Parathyroid adenoma (tissue), 2 donors: ENCODE measurements around the gene DPH3.

Source experiments
- H2AFZ ChIP-seq: fragments of 300-600 bp; sonication (generic); one replicate; pipeline ENCODE4 v1.7.0; 2017; ENCODE audit warnings: antibody characterized with exemption, mild to moderate bottlenecking
- H3K27ac ChIP-seq: fragments of 300-600 bp; sonication (generic); one replicate; pipeline ENCODE4 v1.7.0; 2017
- H3K27me3 ChIP-seq: fragments of 300-600 bp; sonication (generic); one replicate; pipeline ENCODE4 v1.7.0; 2017; ENCODE audit warnings: low read length; ENCODE audit not compliant: control insufficient read depth, insufficient read depth
- H3K36me3 ChIP-seq: fragments of 300-600 bp; sonication (generic); one replicate; pipeline ENCODE4 v1.7.0; 2017; ENCODE audit warnings: low read length; ENCODE audit not compliant: control insufficient read depth, insufficient read depth
- H3K4me1 ChIP-seq: fragments of 300-600 bp; sonication (generic); one replicate; pipeline ENCODE4 v1.7.0; 2017; ENCODE audit warnings: control low read depth
- H3K4me2 ChIP-seq: fragments of 300-600 bp; sonication (generic); one replicate; pipeline ENCODE4 v1.7.0; 2017; ENCODE audit warnings: low read length
- H3K4me3 ChIP-seq: fragments of 300-600 bp; sonication (generic); one replicate; pipeline ENCODE4 v1.7.0; 2017; ENCODE audit warnings: low read depth, low read length
- H3K79me2 ChIP-seq: fragments of 300-600 bp; sonication (generic); one replicate; pipeline ENCODE4 v1.7.0; 2017; ENCODE audit warnings: control low read depth
- H3K9ac ChIP-seq: fragments of 300-600 bp; sonication (generic); one replicate; pipeline ENCODE4 v1.7.0; 2017; ENCODE audit warnings: mild to moderate bottlenecking
- H3K9me3 ChIP-seq: fragments of 300-600 bp; sonication (generic); one replicate; pipeline ENCODE4 v1.7.0; 2017; ENCODE audit warnings: low read length; ENCODE audit not compliant: control insufficient read depth
- TF ChIP-seq, protein P1 (sequence below): fragments of 300-600 bp; sonication (generic); IDR thresholded peaks from one replicate; pipeline ENCODE4 v1.7.0; 2017; ENCODE audit warnings: antibody characterized with exemption, mild to moderate bottlenecking
- donor health status: primary hyperparathyroidism.

DPH3 gene

DNA sequence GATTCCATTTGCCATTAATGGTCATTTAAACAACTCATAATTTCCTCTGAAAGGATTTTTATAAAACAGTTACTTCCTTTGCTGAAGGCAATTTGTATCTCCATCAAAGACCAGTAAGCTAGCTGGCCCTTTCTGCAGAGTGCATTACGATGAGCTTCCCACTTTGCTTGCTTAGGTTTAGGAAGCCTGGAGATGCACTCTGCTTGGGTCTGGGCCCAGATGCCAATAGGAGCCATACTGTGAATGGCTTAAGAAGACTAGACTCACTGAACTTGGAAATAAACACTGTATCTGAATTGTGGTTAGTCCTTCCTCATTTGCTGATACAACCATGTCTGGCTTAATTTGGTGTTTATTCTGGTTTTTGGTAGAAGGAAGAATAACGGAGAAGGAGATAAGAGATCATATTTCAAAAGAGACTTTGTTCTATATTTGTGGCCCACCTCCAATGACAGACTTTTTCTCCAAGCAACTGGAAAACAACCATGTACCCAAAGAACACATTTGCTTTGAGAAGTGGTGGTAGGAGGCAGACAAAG lies 38.4 kb upstream of the DPH3 start:
- TF ChIP-seq, protein P1, sequence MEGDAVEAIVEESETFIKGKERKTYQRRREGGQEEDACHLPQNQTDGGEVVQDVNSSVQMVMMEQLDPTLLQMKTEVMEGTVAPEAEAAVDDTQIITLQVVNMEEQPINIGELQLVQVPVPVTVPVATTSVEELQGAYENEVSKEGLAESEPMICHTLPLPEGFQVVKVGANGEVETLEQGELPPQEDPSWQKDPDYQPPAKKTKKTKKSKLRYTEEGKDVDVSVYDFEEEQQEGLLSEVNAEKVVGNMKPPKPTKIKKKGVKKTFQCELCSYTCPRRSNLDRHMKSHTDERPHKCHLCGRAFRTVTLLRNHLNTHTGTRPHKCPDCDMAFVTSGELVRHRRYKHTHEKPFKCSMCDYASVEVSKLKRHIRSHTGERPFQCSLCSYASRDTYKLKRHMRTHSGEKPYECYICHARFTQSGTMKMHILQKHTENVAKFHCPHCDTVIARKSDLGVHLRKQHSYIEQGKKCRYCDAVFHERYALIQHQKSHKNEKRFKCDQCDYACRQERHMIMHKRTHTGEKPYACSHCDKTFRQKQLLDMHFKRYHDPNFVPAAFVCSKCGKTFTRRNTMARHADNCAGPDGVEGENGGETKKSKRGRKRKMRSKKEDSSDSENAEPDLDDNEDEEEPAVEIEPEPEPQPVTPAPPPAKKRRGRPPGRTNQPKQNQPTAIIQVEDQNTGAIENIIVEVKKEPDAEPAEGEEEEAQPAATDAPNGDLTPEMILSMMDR = no peak
- Histone ChIP-seq H3K27ac (no peak overlapping the region), H2AFZ (no peak overlapping the region), H3K27me3 (no peaks in the 10 kb centered on the region), H3K4me1 (no peaks in the 10 kb centered on the region), H3K4me2 (no peak overlapping the region), H3K79me2 (no peaks in the 10 kb centered on the region), H3K9ac (no peak overlapping the region), H3K36me3 (no peaks in the 10 kb centered on the region), H3K9me3 (no peaks in the 10 kb centered on the region), H3K4me3 (no peak overlapping the region)

DNA sequence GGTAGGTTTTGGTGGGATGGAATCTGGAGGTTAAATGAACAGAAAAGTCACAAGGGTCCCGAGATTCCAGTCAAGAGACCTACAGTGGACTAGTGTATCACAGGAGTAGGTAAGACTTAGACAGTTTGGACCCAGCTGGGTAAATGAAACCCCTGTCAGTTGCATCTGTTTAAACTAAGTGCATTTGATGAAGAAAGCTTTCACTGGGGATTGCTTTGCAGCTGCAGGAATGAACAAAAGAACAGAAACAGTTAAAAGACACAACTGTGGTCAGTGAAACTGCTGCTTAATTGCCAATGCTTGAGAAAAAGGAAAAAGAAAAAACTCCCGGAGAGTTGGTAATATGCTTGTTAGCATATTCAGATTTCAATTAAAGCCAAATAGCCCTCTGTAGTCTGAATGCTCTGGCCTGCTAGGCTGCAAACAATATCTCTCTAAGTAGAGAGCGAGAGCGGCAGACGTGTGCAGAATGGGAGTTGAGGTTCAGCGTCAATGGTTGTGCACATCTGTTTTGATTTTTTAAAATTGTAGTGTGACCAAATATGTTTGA lies 37.4 kb upstream of the DPH3 start:
- H3K4me3 ChIP-seq = no peak overlapping the region
- no peaks in the 10 kb centered on the region for H3K27me3 ChIP-seq
- H3K27ac ChIP-seq = no peak overlapping the region

DNA sequence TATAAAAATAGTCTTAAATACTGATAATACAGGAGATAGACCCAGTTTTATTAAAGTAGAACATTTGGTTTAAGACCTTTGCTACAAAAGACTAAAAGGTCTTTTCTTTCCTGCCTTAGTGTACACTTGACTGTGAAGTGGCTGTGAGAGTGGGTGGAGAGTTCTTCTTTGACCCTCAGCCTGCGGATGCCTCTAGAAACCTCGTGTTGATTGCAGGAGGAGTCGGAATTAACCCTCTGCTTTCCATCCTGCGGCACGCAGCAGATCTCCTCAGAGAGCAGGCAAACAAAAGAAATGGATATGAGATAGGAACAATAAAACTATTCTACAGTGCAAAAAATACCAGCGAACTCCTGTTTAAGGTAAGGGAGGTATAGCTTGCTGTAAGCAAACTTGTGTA lies 36.8 kb upstream of the DPH3 start:
- H3K4me2 ChIP-seq = no peak overlapping the region
- no peaks in the 10 kb centered on the region for H3K4me1 ChIP-seq
- no peak overlapping the region for H3K4me3 ChIP-seq

More for the DNA sequence above, 37.4 kb upstream of the DPH3 start:
- no peak overlapping the region for H3K4me2 ChIP-seq
- no peak overlapping the region for H3K9ac ChIP-seq
- no peak overlapping the region for H2AFZ ChIP-seq
- no peaks in the 10 kb centered on the region for H3K79me2 ChIP-seq
- no peaks in the 10 kb centered on the region for H3K9me3 ChIP-seq
- H3K4me1 ChIP-seq = no peaks in the 10 kb centered on the region
- no peaks in the 10 kb centered on the region for H3K36me3 ChIP-seq
- TF ChIP-seq, protein P1 = no peak

DNA sequence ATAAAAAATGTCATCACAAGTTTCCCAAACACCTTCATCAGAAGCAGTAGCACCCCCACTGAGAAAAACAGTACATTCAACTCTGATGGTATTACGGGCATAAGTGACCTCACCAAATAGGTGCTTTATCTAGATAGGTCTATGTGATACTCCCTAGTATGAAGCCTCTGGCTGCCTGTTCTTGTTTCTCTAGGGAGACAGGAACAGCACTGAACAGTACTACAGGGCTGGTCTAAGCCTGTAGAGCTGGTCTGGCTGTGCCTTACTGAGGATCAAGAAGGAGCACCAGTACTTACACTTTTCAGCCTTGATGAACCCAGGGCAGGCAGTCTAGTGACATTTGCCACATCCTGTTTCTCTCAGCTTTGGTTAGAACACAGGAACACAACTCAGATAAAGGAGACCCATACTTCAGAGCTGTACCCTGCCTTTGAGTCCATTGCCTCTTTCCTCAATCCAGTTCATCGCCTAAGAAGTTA lies 36.2 kb upstream of the DPH3 start:
- no peak overlapping the region for H3K4me3 ChIP-seq
- H3K9me3 ChIP-seq = no peaks in the 10 kb centered on the region
- TF ChIP-seq, protein P1 = no peak
- H3K27me3 ChIP-seq = no peaks in the 10 kb centered on the region
- H3K9ac ChIP-seq = no peak overlapping the region
- no peak overlapping the region for H3K27ac ChIP-seq
- no peaks in the 10 kb centered on the region for H3K36me3 ChIP-seq
- no peaks in the 10 kb centered on the region for H3K79me2 ChIP-seq
- H2AFZ ChIP-seq = no peak overlapping the region
- H3K4me1 ChIP-seq = no peaks in the 10 kb centered on the region
- H3K4me2 ChIP-seq = no peak overlapping the region

More for the DNA sequence above, 36.8 kb upstream of the DPH3 start:
- TF ChIP-seq, protein P1 = no peak
- H3K9ac ChIP-seq = no peak overlapping the region
- no peaks in the 10 kb centered on the region for H3K79me2 ChIP-seq
- H3K9me3 ChIP-seq = no peaks in the 10 kb centered on the region
- no peaks in the 10 kb centered on the region for H3K27me3 ChIP-seq
- no peaks in the 10 kb centered on the region for H3K36me3 ChIP-seq
- no peak overlapping the region for H2AFZ ChIP-seq
- no peak overlapping the region for H3K27ac ChIP-seq

DNA sequence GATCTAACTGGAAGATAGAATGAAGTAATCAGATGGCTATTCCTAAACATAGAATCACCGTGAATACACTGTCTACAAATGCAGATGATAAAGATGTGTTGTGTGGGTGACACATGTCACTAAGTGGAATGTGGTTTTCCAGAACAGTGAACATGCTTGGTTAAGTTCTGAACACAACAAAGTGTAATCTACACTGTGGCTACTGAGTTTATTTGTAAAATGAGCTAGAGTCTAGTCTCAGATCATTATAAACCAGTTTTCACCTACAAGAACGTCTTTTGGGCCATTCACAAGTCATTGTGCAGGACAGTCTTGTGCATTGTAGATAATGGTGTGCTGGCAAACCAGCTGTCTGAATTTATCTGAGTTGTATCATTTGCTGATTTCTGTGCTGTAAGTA lies 35.6 kb upstream of the DPH3 start:
- Histone ChIP-seq H3K9ac (no peak overlapping the region), H3K36me3 (no peaks in the 10 kb centered on the region), H3K4me3 (no peak overlapping the region), H3K27ac (no peak overlapping the region), H3K4me1 (no peaks in the 10 kb centered on the region), H3K4me2 (no peak overlapping the region), H2AFZ (no peak overlapping the region), H3K79me2 (no peaks in the 10 kb centered on the region), H3K27me3 (no peaks in the 10 kb centered on the region), H3K9me3 (no peaks in the 10 kb centered on the region)
- TF ChIP-seq, protein P1 = no peak
